D721Med (cell line): Measurements from ENCODE around the gene LAG3.

Experiments
- DNase-seq: peaks from one replicate; pipeline ENCODE4 v3.0.0; 2011; ENCODE audit warnings: low spot score; ENCODE audit not compliant: insufficient read length
- FAIRE-seq: peaks from 2 replicates; lab custom pipeline; 2011; peaks lifted over from hg19 to GRCh38; lab: Jason Lieb, UNC
- TF ChIP-seq, protein P1 (sequence below): IDR thresholded peaks from 2 replicates; pipeline ENCODE4 v1.5.1; 2012; ENCODE audit warnings: mild to moderate bottlenecking, control low read depth; ENCODE audit not compliant: insufficient read depth; ENCODE audit errors: missing control alignments

Gene LAG3

DNA sequence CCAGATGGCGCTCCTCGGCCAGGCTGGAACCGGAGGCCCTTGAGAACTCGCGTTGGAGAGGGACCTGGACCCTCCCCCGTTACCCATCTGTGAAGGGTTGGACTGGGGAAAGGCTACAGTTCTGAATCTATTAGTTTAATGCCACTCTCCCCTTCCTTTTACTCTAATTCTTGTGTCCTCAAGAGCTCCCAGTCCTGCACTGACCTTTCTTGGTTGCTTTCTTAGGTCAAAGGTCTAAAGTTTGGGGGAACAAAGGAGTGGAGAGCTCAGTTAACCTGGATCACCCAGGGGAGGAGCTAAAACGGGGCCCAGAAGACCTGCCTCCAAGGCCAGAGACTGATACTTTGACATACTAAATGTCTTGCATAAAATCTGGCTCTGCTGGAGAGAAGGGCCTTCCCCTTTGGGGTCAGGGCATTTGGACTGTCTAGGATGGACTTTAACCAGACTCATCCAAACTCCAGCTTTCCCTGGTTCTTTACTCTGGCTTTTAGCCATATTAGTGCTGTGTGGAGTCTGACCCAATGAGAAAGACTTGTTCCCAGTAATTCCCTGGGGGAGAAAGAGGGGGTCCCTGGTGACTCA lies 18.5 kb upstream of the LAG3 start:
- DNase-seq: no peak
- FAIRE-seq: no peak
- TF ChIP-seq, protein P1, sequence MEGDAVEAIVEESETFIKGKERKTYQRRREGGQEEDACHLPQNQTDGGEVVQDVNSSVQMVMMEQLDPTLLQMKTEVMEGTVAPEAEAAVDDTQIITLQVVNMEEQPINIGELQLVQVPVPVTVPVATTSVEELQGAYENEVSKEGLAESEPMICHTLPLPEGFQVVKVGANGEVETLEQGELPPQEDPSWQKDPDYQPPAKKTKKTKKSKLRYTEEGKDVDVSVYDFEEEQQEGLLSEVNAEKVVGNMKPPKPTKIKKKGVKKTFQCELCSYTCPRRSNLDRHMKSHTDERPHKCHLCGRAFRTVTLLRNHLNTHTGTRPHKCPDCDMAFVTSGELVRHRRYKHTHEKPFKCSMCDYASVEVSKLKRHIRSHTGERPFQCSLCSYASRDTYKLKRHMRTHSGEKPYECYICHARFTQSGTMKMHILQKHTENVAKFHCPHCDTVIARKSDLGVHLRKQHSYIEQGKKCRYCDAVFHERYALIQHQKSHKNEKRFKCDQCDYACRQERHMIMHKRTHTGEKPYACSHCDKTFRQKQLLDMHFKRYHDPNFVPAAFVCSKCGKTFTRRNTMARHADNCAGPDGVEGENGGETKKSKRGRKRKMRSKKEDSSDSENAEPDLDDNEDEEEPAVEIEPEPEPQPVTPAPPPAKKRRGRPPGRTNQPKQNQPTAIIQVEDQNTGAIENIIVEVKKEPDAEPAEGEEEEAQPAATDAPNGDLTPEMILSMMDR: no peak

DNA sequence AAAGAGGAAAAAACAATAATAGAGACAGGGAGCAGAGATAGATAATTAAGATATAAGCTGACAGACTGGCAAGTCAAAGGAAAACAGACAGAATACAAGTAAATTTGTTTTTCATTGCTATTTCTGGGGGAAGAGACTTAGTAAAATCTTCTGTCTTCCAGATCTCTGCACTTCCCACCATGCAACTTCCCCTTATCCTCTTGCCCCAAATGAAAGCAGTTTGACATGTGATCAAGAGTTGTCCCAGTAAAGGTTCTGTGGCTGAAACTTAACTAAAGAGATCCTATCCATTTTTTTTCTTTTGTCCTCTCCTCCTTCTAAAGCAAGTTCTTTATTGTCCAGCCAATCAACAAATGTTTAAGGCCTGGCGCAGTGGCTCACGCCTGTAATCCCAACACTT lies 17.9 kb upstream of the LAG3 start:
- TF ChIP-seq, protein P1: no peak
- FAIRE-seq (no peak), DNase-seq (no peak)

GRCh38 chr12:6757028-6757690 lies 15.2 kb upstream of the LAG3 start:
- DNase-seq (no peak), FAIRE-seq (no peak)
- TF ChIP-seq, protein P1: no peak

GRCh38 chr12:6758506-6759095 lies 13.7 kb upstream of the LAG3 start:
- TF ChIP-seq, protein P1: no peak
- peak; percentile 53 for DNase-seq
- FAIRE-seq: peak; percentile 90

GRCh38 chr12:6759741-6760140 lies 12.6 kb upstream of the LAG3 start:
- no peak for FAIRE-seq
- TF ChIP-seq, protein P1: no peak
- peak; percentile 20 for DNase-seq

DNA sequence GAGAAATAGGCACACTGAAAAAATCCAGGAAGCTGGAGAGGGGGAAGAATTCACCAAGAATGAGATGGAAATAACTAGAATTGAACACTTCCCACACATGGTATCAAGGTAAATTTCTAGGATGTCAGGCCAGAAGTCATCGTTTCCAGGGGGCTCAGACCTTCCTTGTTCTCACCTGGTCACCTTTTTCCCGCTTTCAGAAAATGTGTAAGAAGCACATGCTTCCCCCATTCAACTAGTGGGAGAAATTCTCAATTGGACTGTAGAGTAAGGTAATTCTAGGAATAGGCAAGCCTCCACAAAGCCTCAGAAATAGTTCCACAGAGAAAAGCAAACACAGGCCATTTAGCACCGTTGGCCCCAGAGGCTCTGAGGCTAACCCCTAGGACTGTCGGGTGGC lies 8.9 kb upstream of the LAG3 start:
- TF ChIP-seq, protein P1: no peak
- no peak for DNase-seq
- FAIRE-seq: no peak
